GM19043 (cell line): ENCODE data around the gene SMIM26.

Experiments used
- ATAC-seq: cut with Tn5 transposase; IDR thresholded peaks from one replicate; pipeline ENCODE4 v1.9.1; 2021; ENCODE audit warnings: low read depth; ENCODE audit not compliant: unreplicated experiment

The SMIM26 gene

GRCh38 chr20:18578581-18578980, 11.3 kb downstream of the SMIM26 start:
- ATAC-seq, result no peak

GRCh38 chr20:18580012-18580411, 12.8 kb downstream of the SMIM26 start:
- no peak for ATAC-seq

- no peak for ATAC-seq
These were observed 17.9 kb downstream of the SMIM26 start for GRCh38 chr20:18585134-18585533.

GRCh38 chr20:18587665-18588573, 20.7 kb downstream of the SMIM26 start, which contains the start of gene DTD1:
TSS of gene DTD1 (plus strand) at chr20:18588054. CDS start at chr20:18588073, 19 bp downstream.
- peak; percentile 93 for ATAC-seq

GRCh38 chr20:18588574-18588933, 21.3 kb downstream of the SMIM26 start:
- ATAC-seq, result no peak

- no peak for ATAC-seq
These were observed 22.9 kb downstream of the SMIM26 start for GRCh38 chr20:18589941-18590674.

GRCh38 chr20:18596270-18596669, 29.0 kb downstream of the SMIM26 start:
- no peak for ATAC-seq

GRCh38 chr20:18609741-18610140, 42.5 kb downstream of the SMIM26 start:
- no peak for ATAC-seq

GRCh38 chr20:18611492-18611891, 44.3 kb downstream of the SMIM26 start:
- no peak for ATAC-seq

- ATAC-seq, result no peak
These were observed 46.3 kb downstream of the SMIM26 start for GRCh38 chr20:18613553-18613952.

GRCh38 chr20:18614244-18614643, 47.0 kb downstream of the SMIM26 start:
- ATAC-seq, result no peak

- ATAC-seq, result no peak
These were observed 47.9 kb downstream of the SMIM26 start for GRCh38 chr20:18615020-18615650.
